ENCODE measurements around the gene LAMA2. TPM values are rescaled to one million over a fixed set of nuclear protein-coding genes. Genes with fewer than 3 reads are reported as not detected.

LAMA2 gene
- total and polyA plus RNA-seq, 2 of the 13 experiments (the other 11 are each of a cell fraction or from before 2014, with no cell fraction given) = 0.11 to 0.28 TPM

DNA sequence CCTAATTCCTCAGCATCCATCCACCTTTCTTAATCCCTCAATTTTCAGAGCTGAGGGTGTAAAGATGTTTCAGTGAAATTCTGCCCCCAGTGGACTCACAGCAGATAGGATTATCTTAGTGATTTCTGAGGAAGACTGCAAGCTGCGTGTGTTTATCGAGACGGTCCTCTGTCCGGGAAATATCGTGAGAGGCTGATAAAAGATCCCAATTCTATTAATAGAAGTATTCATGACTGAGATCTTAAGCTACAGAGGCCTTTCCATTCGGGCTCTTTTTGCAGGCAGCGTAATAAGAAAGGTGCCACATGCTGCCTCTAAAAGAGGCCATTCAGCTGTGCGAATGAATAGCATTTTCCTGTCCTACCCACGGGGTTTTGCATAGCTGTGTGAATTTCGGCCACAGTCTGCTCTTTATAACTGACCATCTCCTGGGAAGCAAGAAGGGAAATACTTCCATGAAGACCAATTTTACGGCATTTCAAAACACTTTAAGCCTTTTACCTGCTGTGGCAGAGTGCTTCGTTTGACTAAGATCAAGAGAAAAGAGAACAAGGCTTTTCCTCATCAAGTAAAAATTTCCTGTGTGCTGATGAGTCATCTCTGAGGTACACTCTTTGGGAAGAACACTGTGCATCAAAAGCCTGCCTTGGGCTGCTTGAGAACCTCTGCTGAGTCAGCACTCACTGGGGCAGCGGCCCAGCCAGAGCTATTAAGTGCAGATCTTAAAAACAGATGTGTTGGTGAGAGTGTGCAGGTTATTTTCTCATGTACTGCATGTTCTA is 618.2 kb downstream of the LAMA2 start (continued):
- TF ChIP-seq ZKSCAN5 (CRISPR knock-in tag; IDR thresholded peaks at IDR 0.05) (no peak), ZNF260 (CRISPR knock-in tag; IDR thresholded peaks at IDR 0.05; ENCODE audit: borderline replicate concordance, low read depth) (no peak), HNRNPH1 (optimal IDR thresholded peaks at IDR 0.05; ENCODE audit: low read depth, low read length) (no peak), ATF7 (IDR thresholded peaks at IDR 0.05) (0 out of 2 replicates have a peak, but pooled peaks have one; percentile 6), ATF7 (CRISPR knock-in tag; IDR thresholded peaks at IDR 0.05) (no peak), FOSL1 (CRISPR knock-in tag; IDR thresholded peaks at IDR 0.05; ENCODE audit: borderline replicate concordance) (peak; percentile 38; the same call in 1 of the 2 replicates), ZNF225 (CRISPR knock-in tag; IDR thresholded peaks at IDR 0.05) (no peak), MAFG (CRISPR knock-in tag; IDR thresholded peaks at IDR 0.05) (peak; percentile 73; the same call in 1 of the 2 replicates), MEF2D (CRISPR knock-in tag; IDR thresholded peaks at IDR 0.05) (no peak), PHF20 (CRISPR knock-in tag; IDR thresholded peaks at IDR 0.05) (no peak), ZNF343 (CRISPR knock-in tag; IDR thresholded peaks at IDR 0.05) (no peak), ZNF83 (CRISPR knock-in tag; IDR thresholded peaks at IDR 0.05; ENCODE audit: borderline replicate concordance) (no peak), ZNF124 (CRISPR knock-in tag; IDR thresholded peaks at IDR 0.05) (peak; percentile 66; the same call in 1 of the 2 replicates), RORA (CRISPR knock-in tag; IDR thresholded peaks at IDR 0.05) (no peak), HOXA5 (CRISPR knock-in tag; IDR thresholded peaks at IDR 0.05) (no peak), STAT5B (CRISPR knock-in tag; IDR thresholded peaks at IDR 0.05) (no peak), ASH2L (IDR thresholded peaks at IDR 0.05; ENCODE audit: insufficient read length, low read depth, low read length) (no peak), ZNF709 (CRISPR knock-in tag; IDR thresholded peaks at IDR 0.05) (no peak), ZNF674 (CRISPR knock-in tag; IDR thresholded peaks at IDR 0.05; ENCODE audit: low read depth) (no peak), REPIN1 (CRISPR knock-in tag; IDR thresholded peaks at IDR 0.05; ENCODE audit: borderline replicate concordance, low read depth) (peak; percentile 64; the same call in 1 of the 2 replicates)
- TF ChIP-seq, protein P1, sequence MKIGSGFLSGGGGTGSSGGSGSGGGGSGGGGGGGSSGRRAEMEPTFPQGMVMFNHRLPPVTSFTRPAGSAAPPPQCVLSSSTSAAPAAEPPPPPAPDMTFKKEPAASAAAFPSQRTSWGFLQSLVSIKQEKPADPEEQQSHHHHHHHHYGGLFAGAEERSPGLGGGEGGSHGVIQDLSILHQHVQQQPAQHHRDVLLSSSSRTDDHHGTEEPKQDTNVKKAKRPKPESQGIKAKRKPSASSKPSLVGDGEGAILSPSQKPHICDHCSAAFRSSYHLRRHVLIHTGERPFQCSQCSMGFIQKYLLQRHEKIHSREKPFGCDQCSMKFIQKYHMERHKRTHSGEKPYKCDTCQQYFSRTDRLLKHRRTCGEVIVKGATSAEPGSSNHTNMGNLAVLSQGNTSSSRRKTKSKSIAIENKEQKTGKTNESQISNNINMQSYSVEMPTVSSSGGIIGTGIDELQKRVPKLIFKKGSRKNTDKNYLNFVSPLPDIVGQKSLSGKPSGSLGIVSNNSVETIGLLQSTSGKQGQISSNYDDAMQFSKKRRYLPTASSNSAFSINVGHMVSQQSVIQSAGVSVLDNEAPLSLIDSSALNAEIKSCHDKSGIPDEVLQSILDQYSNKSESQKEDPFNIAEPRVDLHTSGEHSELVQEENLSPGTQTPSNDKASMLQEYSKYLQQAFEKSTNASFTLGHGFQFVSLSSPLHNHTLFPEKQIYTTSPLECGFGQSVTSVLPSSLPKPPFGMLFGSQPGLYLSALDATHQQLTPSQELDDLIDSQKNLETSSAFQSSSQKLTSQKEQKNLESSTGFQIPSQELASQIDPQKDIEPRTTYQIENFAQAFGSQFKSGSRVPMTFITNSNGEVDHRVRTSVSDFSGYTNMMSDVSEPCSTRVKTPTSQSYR (CRISPR knock-in tag; IDR thresholded peaks at IDR 0.05; ENCODE audit: borderline replicate concordance) = no peak
- TF ChIP-seq, protein P2, sequence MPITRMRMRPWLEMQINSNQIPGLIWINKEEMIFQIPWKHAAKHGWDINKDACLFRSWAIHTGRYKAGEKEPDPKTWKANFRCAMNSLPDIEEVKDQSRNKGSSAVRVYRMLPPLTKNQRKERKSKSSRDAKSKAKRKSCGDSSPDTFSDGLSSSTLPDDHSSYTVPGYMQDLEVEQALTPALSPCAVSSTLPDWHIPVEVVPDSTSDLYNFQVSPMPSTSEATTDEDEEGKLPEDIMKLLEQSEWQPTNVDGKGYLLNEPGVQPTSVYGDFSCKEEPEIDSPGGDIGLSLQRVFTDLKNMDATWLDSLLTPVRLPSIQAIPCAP (CRISPR knock-in tag; IDR thresholded peaks at IDR 0.05; ENCODE audit: low read depth) = no peak
- TF ChIP-seq, protein P3, sequence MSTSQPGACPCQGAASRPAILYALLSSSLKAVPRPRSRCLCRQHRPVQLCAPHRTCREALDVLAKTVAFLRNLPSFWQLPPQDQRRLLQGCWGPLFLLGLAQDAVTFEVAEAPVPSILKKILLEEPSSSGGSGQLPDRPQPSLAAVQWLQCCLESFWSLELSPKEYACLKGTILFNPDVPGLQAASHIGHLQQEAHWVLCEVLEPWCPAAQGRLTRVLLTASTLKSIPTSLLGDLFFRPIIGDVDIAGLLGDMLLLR (CRISPR knock-in tag; IDR thresholded peaks at IDR 0.05) = no peak
- TF ChIP-seq, protein P4, sequence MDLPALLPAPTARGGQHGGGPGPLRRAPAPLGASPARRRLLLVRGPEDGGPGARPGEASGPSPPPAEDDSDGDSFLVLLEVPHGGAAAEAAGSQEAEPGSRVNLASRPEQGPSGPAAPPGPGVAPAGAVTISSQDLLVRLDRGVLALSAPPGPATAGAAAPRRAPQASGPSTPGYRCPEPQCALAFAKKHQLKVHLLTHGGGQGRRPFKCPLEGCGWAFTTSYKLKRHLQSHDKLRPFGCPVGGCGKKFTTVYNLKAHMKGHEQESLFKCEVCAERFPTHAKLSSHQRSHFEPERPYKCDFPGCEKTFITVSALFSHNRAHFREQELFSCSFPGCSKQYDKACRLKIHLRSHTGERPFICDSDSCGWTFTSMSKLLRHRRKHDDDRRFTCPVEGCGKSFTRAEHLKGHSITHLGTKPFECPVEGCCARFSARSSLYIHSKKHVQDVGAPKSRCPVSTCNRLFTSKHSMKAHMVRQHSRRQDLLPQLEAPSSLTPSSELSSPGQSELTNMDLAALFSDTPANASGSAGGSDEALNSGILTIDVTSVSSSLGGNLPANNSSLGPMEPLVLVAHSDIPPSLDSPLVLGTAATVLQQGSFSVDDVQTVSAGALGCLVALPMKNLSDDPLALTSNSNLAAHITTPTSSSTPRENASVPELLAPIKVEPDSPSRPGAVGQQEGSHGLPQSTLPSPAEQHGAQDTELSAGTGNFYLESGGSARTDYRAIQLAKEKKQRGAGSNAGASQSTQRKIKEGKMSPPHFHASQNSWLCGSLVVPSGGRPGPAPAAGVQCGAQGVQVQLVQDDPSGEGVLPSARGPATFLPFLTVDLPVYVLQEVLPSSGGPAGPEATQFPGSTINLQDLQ (CRISPR knock-in tag; IDR thresholded peaks at IDR 0.05) = no peak

Measured in HepG2 (cell line).